Hepatocyte (in vitro differentiated cells): ENCODE measurements around the gene GOLM1.

Experiments used
- EZH2 ChIP-seq: fragments of 200-600 bp; sonication (generic); IDR thresholded peaks from 2 replicates; pipeline ENCODE4 v1.6.1; 2016; ENCODE audit warnings: antibody characterized with exemption, mild to moderate bottlenecking, borderline replicate concordance
- EZH2phosphoT487 ChIP-seq: fragments of 200-600 bp; sonication (generic); IDR thresholded peaks from one replicate; pipeline ENCODE4 v1.6.1; 2018; ENCODE audit warnings: antibody characterized with exemption, mild to moderate bottlenecking, low read depth, moderate library complexity; ENCODE audit not compliant: unreplicated experiment, severe bottlenecking
- TF ChIP-seq, protein P1 (sequence below): fragments of 200-600 bp; sonication (generic); IDR thresholded peaks from 2 replicates; pipeline ENCODE4 v1.5.1; 2016; ENCODE audit warnings: antibody characterized with exemption, mild to moderate bottlenecking; ENCODE audit not compliant: poor library complexity

DNA sequence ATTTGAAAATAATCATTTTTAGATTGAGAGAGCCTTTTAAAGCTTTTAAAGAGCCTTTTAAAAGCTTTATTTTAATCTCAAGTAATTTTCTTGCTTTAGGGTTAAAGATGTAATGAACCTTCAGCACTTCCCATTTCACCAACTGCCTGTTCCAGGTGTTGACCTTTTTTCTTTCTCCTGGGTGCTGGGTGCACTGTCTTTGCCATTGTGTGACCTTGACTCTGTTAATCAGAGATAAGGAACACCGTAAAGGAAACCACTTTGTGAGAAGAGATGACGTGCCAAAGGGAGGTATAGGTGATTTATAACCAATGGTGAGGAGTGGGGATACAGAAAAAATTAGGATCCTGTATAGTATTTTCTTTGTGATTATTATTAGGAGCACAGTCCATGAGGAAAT is 90.2 kb downstream of the GOLM1 start:
- TF ChIP-seq, protein P1, sequence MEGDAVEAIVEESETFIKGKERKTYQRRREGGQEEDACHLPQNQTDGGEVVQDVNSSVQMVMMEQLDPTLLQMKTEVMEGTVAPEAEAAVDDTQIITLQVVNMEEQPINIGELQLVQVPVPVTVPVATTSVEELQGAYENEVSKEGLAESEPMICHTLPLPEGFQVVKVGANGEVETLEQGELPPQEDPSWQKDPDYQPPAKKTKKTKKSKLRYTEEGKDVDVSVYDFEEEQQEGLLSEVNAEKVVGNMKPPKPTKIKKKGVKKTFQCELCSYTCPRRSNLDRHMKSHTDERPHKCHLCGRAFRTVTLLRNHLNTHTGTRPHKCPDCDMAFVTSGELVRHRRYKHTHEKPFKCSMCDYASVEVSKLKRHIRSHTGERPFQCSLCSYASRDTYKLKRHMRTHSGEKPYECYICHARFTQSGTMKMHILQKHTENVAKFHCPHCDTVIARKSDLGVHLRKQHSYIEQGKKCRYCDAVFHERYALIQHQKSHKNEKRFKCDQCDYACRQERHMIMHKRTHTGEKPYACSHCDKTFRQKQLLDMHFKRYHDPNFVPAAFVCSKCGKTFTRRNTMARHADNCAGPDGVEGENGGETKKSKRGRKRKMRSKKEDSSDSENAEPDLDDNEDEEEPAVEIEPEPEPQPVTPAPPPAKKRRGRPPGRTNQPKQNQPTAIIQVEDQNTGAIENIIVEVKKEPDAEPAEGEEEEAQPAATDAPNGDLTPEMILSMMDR, result no peak
- TF ChIP-seq EZH2phosphoT487 (no peak), EZH2 (no peak)
